TTC549 (cell line): ENCODE measurements around the gene NSD1.
"Not testable (repeated sequence)": the region's sequence is repeated elsewhere in the genome, so short reads cannot be mapped to it uniquely, and the experiment has no call there.

Source experiments
- FAIRE-seq: peaks from 2 replicates; lab custom pipeline; 2012; peaks lifted over from hg19 to GRCh38; lab: Jason Lieb, UNC

Gene NSD1

GRCh38 chr5:177330991-177331842 is 197.6 kb downstream of the NSD1 start:
- no peak for FAIRE-seq

- FAIRE-seq = no peak
These were observed 198.7 kb downstream of the NSD1 start for GRCh38 chr5:177332031-177332895.

DNA sequence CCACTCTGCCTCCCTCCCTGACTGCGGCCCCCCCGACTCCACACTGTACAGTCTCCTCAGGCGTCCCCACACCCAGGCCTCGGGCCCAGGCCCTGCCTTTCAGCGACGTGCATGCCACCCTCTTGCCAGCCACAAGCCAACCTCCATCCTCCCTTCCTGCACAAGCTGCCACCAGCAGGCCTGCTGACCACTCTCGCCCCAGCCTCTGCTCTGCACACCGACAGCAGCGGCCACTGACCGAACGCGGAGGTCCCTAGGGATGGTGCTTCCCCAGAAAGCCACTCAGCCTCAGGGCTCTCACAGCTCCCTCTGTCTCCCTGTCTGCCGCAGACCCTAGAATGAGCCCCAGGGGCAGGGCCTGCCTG is 199.3 kb downstream of the NSD1 start:
- no peak for FAIRE-seq

GRCh38 chr5:177333420-177334154 is 200.0 kb downstream of the NSD1 start:
- FAIRE-seq = no peak

DNA sequence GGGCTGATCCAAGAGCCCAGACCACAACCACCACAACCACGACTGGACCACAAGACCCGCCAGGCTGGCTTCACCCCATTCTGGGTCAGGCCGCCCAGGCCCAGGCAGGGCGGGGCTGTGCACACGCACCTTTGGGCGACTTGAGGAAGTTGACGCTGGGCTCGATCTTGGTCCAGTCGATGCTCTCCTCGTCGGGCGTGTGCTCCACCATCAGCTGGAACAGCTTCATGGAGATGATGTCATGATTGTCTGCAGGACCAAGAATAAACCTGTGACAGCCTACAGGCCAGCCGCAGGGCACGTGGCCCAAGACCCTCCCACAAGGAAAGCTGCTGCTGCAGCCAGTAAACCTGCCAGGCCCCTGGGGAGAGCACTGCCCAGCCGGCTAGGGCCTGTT is 200.6 kb downstream of the NSD1 start:
- FAIRE-seq = no peak

DNA sequence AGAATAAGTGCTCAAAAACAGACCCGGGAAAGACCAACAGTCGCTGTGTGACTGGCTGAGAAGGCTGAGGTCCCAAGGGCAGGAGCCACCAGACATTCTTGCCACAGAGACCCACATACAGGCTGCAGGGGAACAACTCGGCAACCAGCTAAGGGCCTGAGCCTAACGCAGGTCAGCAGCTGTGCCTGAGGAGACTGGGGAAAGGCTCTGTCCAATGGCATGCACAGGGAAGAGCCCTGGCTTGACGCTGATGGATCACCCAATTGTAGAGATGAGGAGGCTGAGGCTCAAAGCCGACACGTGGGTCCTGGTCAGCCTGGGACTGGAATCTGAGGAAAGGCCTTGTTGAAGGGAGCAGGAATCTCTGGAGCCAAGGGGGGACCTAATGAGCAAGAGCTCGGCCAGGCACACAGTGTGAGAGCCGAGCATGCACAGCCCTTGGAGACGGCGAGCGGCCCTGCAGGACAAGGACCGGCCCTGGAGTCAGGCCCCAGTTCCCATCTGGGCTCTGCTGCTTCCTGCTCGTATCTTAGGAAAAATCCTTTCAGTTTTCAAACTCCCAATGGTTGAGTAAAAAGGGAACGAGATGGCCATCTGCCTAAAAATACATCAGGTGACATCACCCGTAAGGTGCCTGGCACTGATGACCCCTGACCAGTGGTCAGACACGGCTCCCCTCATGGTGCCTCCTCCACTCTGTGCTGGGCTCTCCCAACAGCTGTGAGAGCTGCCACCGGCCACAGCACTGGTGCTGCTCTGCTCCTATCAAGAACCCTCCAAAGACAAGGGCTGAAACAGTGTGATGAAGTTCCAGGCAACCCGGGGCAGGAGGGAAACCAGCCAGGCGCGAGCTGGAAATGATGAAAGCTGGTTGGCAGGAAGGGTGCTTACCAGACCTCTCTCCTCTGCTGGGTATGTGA is 201.5 kb downstream of the NSD1 start:
- FAIRE-seq = no peak

DNA sequence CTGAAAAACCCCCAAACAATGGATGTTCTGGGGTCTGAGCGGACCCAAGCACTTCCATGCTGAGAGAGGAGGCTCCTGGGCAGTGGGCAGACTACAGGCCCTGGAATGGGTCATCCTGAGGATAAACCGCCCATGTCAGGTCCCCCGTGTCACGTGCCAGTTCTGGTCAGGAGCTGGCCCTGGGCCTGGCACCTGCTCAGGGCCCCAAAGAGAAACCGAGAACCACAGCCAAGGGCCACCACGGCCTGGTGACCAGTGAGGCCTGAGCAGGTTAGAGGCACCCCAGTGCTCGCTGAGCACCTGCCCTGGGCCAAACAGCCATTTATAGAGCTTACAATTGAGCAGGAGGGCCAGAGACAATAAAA is 202.1 kb downstream of the NSD1 start:
- no peak for FAIRE-seq

GRCh38 chr5:177336112-177336511 is 202.5 kb downstream of the NSD1 start:
- no peak for FAIRE-seq

GRCh38 chr5:177336603-177337494 is 203.3 kb downstream of the NSD1 start:
- FAIRE-seq = no peak

DNA sequence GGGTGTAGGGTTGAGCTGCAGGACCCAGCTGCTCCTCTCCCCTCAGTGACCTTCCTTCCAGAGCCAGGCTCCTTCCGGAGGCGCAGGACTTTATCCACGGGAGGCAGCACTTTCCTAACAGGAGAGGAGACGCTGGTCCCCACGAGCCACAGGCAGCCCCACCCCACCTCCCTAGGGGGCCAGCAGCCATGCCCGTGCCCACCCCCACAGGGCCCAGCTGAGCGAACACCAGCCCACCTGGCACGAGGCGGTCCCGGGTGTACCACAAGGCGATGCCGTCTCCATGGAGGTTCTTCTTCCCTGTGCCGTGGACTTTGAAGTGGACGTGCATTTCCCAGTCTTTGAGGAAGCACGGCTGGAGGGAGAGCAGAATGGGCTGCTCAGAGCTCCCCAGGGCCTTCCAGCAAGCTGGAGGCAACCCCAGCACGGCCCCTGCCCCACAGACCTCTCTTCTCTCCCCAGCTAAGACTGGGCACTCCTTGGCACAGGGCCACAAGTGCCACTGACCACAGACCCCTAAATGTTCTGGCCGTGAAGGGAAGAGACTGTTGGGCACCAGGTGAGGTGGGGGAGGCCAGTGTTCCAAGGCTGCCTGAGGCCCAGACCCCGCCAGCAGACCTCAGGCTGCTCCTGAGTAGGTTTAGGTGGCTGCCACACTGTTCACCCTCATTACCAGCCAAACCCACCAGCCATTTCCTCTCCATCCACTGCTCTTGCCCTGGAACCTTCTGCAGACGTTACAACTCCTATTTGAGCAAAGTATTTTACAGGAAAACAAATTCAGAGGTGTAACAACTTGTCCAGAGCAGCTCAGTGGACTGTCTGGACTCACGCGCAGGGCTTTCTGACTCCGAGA is 204.9 kb downstream of the NSD1 start:
- no peak for FAIRE-seq

- no peak for FAIRE-seq
These were observed 205.6 kb downstream of the NSD1 start for GRCh38 chr5:177339107-177339638.

- FAIRE-seq = not testable (repeated sequence)
These were observed 209.4 kb downstream of the NSD1 start for GRCh38 chr5:177343000-177343399.

DNA sequence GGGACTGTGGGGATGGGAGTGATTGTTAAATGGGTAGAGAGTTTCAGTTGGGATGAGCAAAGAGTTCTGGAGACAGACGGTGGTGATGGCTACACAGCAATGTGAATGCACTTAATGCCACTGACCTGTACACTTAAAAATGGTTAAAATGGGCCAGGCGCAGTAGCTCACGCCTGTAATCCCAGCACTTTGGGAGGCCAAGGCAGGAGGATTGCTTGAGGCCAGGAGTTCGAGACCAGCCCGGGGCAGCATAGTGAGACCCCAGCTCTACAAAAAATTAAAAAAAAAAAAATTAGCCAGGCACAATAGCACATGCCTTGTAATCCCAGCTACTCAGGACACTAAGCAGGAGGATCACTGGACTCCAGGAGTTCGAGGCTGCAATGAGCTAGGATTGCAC is 210.2 kb downstream of the NSD1 start:
- FAIRE-seq = no peak

DNA sequence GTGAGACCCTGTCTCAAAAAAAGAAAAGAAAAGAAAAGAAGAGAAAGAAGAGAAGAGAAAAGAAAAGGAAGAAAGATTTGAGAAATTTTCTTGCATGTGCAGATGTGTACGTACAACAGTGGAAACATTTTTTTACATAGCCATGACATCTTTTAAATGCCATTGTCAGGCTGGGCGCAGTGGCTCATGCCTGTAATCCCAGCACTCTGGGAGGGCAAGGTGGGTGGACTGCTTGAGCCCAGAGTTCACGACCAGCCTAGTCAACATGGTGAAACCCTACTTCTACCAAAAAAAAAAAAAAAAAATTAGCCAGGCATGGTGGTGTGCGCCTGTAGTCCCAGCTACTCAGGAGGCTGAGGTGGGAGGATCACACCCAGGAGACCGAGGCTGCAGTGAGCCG is 211.3 kb downstream of the NSD1 start:
- no peak for FAIRE-seq

DNA sequence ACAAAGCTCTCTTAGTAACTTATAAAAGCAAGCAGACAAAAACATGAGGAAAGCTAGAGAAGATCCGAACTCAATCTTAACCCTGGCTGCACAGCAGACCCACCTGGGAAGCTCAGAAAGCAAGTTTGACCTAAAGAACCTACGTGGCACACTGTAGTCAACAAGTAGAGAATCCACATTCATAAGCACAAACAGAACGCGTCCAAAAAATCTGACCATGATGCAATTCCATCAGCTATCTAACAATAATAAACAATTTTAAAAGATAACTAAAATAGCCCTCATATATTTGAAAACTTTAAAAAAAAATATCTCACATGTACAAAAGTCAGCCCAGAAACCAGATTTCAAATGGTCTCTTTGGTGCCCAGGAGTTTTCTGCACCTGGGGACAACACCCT is 213.2 kb downstream of the NSD1 start:
- FAIRE-seq = no peak

DNA sequence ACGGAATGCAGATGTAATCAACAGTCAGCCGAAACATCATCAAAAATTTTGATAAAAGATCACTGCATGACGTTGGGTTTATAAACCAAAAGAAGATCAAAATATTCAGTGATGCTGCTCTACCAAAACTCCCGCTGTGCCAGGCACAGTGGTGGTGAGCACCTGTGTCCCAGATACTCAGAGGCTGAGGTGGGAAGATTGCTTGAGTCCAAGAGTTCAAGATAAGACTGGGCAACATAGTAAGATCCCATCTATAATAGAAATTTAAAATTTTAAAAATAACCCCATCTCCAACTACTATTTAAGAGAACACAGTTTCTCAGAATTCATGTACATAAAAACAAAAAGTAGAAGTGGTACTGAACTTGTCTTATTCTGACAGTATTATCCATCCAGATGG is 214.1 kb downstream of the NSD1 start:
- FAIRE-seq = no peak

GRCh38 chr5:177349362-177349647 is 215.7 kb downstream of the NSD1 start:
- no peak for FAIRE-seq

DNA sequence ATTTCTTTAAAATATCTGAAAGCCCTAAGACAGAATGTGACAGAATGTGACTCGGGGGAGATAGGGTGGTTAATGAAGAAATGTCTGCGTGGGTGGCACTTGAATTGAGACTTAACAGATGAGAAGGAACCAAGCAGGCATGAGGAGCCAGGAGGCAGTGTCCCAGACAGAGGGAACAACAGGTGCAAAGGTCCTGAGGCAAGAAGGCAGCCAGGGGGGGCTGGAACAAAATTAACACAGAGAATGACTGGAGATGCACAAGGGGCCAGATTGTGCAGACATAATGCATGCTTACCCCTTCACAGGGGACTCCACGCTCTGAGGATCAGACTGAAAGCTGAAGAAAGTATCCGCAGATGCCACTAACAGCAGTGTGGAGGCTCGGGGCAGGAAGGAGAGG is 216.2 kb downstream of the NSD1 start:
- no peak for FAIRE-seq
